Tibial artery (tissue), 4 donors: ENCODE results near the gene NAALADL1.
"Not testable (repeated sequence)": the region's sequence is repeated elsewhere in the genome, so short reads cannot be mapped to it uniquely, and the experiment has no call there.

ENCODE experiments used
- DNase-seq, 2 donors: peaks; one replicate each; pipeline ENCODE4 v3.0.0-alpha.2; 2019
- H3K27ac ChIP-seq, 2 donors: fragments of 200-600 bp; sonication (generic) in 1 of 2; 1 replicate in 1 of 2; 2 replicates in 1 of 2; pipeline ENCODE4 v1.5.1; 2018 to 2019; ENCODE audit warnings: mild to moderate bottlenecking in 1 of 2
- H3K27me3 ChIP-seq, 2 donors: fragments of 200-600 bp; sonication (generic) in 1 of 2; one replicate each; pipeline versions ENCODE4 v1.5.1 to v1.6.0; 2016 to 2019
- H3K36me3 ChIP-seq, 3 donors: fragments of 200-600 bp; sonication (generic) in 2 of 3; one replicate each; pipeline ENCODE4 v1.5.1; 2016 to 2019; ENCODE audit warnings: mild to moderate bottlenecking in 2 of 3
- H3K4me1 ChIP-seq, 4 donors: fragments of 200-600 bp; sonication (generic) in 2 of 4; 1 replicate in 3 of 4; 2 replicates in 1 of 4; pipeline ENCODE4 v1.5.1; 2016 to 2019
- H3K4me3 ChIP-seq, 2 donors: fragments of 200-600 bp; sonication (generic) in 1 of 2; 1 replicate in 1 of 2; 2 replicates in 1 of 2; pipeline ENCODE4 v1.5.1; 2018 to 2019; ENCODE audit warnings: mild to moderate bottlenecking in 2 of 2
- H3K9me3 ChIP-seq, 3 donors: fragments of 200-600 bp; sonication (generic) in 1 of 3; one replicate each; pipeline ENCODE4 v1.5.1; 2016 to 2019
- CTCF ChIP-seq, 2 experiments: fragments of 200-600 bp in 1 of 2; fragments of 450-650 bp in 1 of 2; IDR thresholded peaks; one replicate each; pipeline ENCODE4 v1.5.1; 2017 to 2019; ENCODE audit warnings: antibody characterized with exemption in 2 of 2, mild to moderate bottlenecking in 1 of 2, moderate library complexity in 1 of 2
- intact Hi-C: fragments of 100-400 bp; cut with DNase I; formaldehyde crosslinking; loops from one replicate; pipeline ENCODE4 v1.15.0; 2023; ENCODE audit warnings: low total_unique reads

NAALADL1 gene

DNA sequence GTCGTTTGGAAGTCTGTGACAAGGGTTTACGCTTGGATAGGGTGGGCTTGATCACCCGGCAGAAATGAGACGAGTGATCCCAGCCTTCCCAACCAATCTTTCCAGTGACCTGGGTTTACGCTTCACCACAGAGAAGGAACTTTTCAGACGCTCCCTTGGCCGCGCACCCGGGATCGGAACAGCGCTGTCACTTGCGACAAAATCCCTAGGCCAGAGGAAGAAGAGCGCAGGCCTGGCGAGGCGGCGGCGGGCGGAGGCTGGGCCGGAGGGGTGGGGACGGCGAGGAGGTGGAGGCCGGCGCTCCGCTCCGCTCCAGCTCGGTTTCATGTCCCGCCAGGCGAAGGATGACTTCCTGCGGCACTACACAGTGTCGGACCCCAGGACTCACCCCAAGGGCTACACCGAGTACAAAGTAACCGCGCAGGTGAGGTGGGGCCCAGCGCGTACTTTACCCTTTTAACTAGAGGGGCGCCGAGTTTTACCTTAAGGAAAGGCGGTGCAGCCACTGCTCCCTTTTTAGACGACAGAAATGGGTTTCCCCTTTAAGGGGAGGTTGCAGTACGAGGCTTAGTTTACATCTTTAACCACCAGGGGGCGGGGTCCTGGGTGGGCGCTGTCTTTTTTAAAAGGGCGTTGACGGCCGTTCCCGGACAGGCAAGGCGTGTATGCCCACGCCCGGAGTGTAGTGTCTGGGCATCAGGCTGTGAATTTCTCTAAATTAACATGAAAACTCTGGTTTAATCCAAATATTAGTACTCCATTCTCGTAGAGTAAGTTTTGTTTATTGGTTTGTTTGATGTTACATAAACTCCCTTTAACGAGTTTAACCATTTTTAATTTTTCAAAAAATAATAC, 30.9 kb downstream of the NAALADL1 start, which contains the start of gene SNX15:
TSS of gene SNX15 (plus strand) at position 227 of the 855 bp plus-strand sequence. CDS start at position 326, 99 bp downstream.
- Histone ChIP-seq H3K36me3 (peaks cover 10 to 20% (median 13%) of the 10 kb centered on the region in 3 donors), H3K4me3 (peak within 1 kb of the TSS; percentile 61), H3K27ac (peak within 1 kb of the TSS; percentile 81 to 85), H3K4me1 (peaks cover 0 to 20% (median 12%) of the 10 kb centered on the region in 4 donors), H3K27me3 (no peaks in the 10 kb centered on the region), H3K9me3 (no peaks in the 10 kb centered on the region)
- peak; percentile 70 to 78 for TF ChIP-seq CTCF (IDR thresholded peaks at IDR 0.05)
- peak; percentile 93 to 95 for DNase-seq
- intact Hi-C loops = loop anchor here (5.0 kb wide), 1 partner anchor 60 kb away; a partner anchor contains a TSS

- H3K36me3 ChIP-seq = peaks cover 8 to 20% (median 14%) of the 10 kb centered on the region in 3 donors
- intact Hi-C loops = loop anchor here (5.0 kb wide), 1 partner anchor 60 kb away; a partner anchor contains a TSS
- peak overlapping the region; percentile 61 for H3K4me3 ChIP-seq
- no peaks in the 10 kb centered on the region for H3K9me3 ChIP-seq
- no peaks in the 10 kb centered on the region for H3K27me3 ChIP-seq
- no peak for TF ChIP-seq CTCF (IDR thresholded peaks at IDR 0.05)
- peak overlapping the region; percentile 81 to 85 for H3K27ac ChIP-seq
- peaks cover 0 to 20% (median 12%) of the 10 kb centered on the region in 4 donors for H3K4me1 ChIP-seq
- no peak for DNase-seq
These were observed 31.5 kb downstream of the NAALADL1 start for GRCh38 chr11:65026810-65027209.

DNA sequence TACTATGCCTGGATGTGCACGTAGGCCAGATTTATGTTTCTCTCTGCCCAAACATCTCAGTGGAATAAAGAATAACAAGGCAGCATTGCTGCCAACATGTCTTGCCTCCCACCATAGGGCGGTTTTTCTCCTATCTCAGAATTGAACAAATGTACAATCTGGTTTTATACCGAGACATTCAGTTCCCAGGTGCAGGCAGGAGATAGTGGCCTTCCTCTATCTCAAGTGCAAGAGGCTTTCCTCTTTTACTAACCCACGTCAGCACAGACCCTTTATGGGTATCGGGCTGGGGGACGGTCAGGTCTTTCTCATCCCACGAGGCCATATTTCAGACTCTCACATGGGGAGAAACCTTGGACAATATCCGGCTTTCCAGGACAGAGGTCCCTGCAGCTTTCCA, 34.9 kb downstream of the NAALADL1 start:
- Histone ChIP-seq H3K36me3 (peaks cover 24 to 44% (median 33%) of the 10 kb centered on the region in 3 donors), H3K4me1 (peaks cover 0 to 13% (median 6%) of the 10 kb centered on the region in 4 donors)
- H3K9me3 ChIP-seq, H3K27ac ChIP-seq, H3K4me3 ChIP-seq, intact Hi-C loops, DNase-seq, H3K27me3 ChIP-seq: not testable (repeated sequence)

- peaks cover 0 to 2% (median 0%) of the 10 kb centered on the region in 4 donors for H3K4me1 ChIP-seq
- no peaks in the 10 kb centered on the region for H3K27me3 ChIP-seq
- DNase-seq = no peak
- H3K4me3 ChIP-seq = no peak overlapping the region
- TF ChIP-seq CTCF (IDR thresholded peaks at IDR 0.05) = no peak
- no peak overlapping the region for H3K27ac ChIP-seq
- H3K36me3 ChIP-seq = peaks cover 28 to 56% (median 40%) of the 10 kb centered on the region in 3 donors
- H3K9me3 ChIP-seq = no peaks in the 10 kb centered on the region
- intact Hi-C loops = no loop called here
These were observed 36.8 kb downstream of the NAALADL1 start for GRCh38 chr11:65021509-65021908.

DNA sequence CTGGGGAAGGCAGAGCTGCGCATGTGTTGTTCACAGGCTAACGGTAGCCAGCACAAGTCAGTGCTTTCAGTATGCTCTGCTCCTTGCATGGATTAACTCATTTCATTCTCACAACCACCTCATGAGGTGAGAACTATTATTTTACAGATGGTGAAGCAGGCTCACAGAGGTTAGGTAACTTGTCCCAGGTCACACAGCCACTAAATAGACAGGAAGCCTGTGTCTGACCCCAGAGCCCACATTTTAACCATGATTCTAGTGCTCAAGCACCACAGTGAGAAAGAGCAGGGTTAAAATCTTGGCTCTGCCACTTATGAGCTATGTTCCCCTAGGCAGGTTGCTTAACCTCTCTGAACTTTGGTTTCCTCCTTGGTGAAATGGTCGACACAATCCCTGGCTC, 37.4 kb downstream of the NAALADL1 start:
- DNase-seq = no peak
- Histone ChIP-seq H3K27me3 (no peaks in the 10 kb centered on the region), H3K4me1 (peaks cover 0 to 6% (median 0%) of the 10 kb centered on the region in 4 donors), H3K27ac (no peak overlapping the region), H3K36me3 (peaks cover 28 to 56% (median 40%) of the 10 kb centered on the region in 3 donors), H3K4me3 (no peak overlapping the region), H3K9me3 (no peaks in the 10 kb centered on the region)
- intact Hi-C loops = no loop called here
- TF ChIP-seq CTCF (IDR thresholded peaks at IDR 0.05) = no peak

- peaks cover 0 to 13% (median 9%) of the 10 kb centered on the region in 4 donors for H3K4me1 ChIP-seq
- no peak for TF ChIP-seq CTCF (IDR thresholded peaks at IDR 0.05)
These were observed 38.5 kb downstream of the NAALADL1 start for GRCh38 chr11:65019824-65020223.

More at GRCh38 chr11:65019824-65020223, 38.5 kb downstream of the NAALADL1 start:
- H3K4me3 ChIP-seq = no peak overlapping the region
- peaks cover 28 to 56% (median 40%) of the 10 kb centered on the region in 3 donors for H3K36me3 ChIP-seq
- no peak overlapping the region for H3K27ac ChIP-seq
- no peaks in the 10 kb centered on the region for H3K9me3 ChIP-seq
- intact Hi-C loops = no loop called here
- H3K27me3 ChIP-seq = no peaks in the 10 kb centered on the region
- no peak for DNase-seq
